ENCODE results near the gene WDR26. TPM values are rescaled to one million over a fixed set of nuclear protein-coding genes. Genes with fewer than 3 reads are reported as not detected.
"Not testable (repeated sequence)": the region's sequence is repeated elsewhere in the genome, so short reads cannot be mapped to it uniquely, and the experiment has no call there.

Gene WDR26
- polyA plus RNA-seq, 10 donors, result 57.6 to 77.5 (median 69.2) TPM

DNA sequence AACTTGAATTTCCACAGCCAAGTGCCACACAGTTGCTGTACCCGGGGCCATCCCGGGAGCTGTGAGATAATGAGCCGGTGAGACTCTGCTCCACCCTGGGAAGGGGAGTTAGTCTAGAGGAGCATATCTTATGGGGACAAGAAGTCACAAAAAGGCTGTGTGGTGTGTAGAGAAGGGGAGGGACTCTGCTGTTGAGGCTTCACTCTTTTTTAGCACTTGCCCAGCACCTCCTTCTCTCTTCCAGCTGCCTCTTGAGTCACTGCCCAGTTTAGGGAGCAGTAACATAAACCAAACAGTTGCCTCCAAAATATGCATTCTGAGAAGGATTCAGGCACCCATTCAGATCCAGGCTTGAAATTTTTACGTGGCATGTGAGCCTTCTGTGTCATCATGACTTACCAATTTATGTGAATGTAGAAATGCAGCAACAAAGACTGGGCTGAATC, 744 bp upstream of the WDR26 start:
- DNase-seq, result peak; percentile 33 to 71 (median 55)

DNA sequence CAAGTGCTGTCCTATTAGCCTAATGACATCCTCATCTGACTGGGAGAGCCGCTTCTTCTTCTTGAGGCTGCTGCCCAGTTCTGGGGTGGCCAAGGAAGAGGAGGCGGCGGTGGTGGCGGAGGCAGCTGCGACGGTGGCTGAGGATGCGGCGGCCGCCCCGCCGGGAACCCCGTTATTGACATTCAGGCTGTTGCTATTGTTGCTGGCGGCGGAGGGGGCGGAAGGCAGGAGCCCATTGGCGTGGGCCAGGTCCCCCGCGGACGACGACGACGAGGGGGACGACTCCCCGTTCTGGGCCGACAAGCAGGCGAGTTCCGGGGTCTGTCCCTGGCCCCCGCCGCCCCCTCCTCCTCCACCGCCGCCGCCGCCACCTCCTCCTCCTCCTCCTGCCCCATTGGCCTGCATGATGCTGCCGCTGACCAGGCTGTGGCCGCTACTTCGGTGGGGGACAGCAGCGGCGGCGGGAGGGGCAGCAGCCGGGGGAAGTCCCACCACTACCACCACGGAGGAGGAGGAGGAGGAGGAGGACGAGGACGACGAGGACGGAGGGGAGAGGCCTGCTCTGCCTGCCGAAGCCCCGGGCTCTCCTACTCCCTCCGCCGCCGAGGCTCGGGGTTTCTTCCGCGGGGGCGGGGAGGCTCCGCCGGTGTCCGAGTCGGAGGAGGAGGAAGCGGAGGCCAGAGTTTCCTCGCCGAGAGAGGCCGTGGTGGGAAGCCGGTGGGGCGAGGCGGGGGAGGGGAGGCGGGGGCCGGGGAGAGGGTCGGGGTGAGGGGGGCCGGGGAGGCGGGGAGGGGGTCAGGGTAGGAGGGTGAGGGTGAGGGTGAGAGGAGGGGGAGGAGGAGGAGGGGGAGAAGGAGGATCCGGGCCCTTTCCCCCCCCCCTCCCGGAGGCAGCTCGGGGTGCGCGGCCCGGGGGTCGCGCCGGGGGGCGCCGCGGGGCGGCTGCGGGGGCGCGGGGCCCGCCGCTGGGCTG, 610 bp downstream of the WDR26 start:
- peak; percentile 8 to 75 (median 29) for DNase-seq

DNA sequence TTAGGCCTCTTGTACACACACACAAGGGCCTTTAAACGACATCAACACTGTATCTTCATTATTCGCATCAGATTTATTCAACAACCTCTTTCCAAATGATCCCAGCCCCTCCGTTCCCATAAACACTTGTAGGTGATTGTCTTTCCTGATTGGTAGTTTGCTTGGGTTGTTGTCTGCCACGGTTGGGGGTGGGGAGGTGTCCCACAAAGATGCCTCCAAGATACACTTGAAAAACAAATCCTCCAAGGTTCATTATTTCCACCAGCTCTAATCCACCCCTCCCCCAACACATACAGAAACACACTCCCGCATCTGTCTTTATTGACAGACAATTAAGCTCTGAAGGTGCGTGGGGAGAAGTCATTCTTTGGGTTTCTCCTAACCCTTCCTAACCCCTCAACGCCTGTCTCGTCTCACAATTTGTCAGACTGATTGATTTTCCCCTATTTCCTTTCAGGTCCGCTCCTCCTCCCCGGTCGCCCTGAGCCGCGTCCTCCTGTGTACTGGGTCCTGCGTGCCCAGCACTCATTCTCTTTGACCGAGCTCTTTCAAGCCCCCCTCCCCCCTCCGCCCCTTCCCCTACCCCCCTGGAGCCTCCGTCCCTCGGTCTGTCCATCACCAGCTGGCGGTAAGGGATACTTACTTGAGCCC, 1.4 kb downstream of the WDR26 start:
- peak; percentile 20 to 50 (median 28) for DNase-seq

DNA sequence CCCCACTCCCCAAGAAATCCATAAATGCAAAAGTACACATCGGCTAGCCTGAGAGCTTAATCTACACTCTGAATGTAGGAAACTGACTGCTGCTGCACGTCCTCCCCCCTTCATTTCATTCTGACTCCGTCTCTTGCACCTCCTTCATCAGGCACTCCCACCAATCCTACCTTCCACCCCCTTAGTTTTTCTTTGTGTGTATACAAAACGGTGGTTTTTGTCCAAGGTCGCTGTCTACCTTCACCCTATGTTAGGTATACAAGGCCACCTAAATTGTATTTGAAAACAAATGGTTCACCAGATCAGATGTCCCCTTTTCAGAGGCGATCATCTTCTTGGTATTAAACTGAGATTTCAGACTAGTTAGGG, 1.9 kb downstream of the WDR26 start:
- peak in 2 of 3 donors; percentile 21 to 44 for DNase-seq

DNA sequence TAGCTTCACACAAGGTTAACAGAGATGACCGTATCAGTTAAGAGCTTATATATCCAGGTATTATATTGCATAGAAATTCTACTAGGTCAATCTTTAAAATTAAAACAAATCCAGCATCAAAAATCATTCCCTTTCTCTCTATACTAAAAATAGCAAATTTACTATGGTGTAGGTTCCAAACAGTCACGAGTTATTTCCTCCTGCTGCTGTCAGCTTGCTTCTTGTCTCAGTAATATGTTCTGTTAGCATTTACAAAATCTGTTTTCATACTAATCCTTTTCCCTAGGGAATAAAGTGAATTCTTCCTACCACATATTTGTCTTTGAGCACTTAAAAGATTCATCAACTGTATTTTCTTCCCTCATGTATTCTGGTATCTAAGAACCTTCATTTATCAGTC, 2.5 kb downstream of the WDR26 start:
- peak in 2 of 3 donors; percentile 50 to 62 for DNase-seq

DNA sequence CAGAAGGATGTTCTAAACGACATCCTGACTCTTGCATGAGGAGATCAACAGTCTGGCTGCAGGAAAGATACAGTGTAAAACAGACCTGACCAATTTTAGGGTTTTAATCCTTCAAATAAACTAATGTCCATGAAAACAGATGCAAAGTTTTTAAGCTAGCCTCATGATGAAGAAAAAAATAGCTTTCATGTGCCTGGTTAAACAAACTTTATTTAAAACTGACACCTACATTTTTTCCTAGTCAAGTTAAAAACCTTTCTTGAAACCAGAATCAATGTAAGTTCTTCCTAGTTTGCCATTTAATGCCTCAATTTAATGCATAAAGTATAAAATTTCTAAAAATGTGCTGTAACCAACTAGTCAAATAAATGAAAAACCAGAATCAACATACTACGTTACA, 2.9 kb downstream of the WDR26 start:
- peak in 1 of 3 donors; percentile 5 for DNase-seq

DNA sequence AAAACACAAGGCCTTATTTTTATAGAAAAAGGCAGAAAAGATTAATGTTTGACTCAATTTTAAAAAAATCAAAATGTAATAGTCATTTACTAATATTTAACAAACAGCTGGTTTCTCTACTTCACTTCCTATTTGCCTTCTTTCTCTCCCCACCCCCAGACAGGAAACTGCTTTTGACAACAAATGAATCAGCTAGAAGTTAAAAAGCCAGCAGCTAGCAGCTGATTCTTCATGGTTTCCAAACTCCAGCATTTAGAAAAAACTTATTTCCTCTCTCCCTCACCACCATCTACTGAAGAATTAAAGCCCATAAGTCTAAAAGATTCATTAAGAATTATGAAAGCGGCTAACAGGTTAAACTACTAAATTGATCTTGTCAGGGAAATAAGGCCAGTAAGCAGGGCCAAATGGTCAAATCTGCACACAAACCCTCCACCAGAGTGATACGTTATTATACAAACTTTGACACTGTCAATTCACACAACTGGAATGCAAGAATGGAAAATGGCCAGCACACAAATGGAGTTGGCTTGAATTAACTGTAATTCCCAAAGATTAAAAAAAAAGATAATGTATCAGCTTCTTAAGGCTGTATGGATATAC, 4.0 kb downstream of the WDR26 start:
- peak; percentile 30 to 50 (median 36) for DNase-seq

DNA sequence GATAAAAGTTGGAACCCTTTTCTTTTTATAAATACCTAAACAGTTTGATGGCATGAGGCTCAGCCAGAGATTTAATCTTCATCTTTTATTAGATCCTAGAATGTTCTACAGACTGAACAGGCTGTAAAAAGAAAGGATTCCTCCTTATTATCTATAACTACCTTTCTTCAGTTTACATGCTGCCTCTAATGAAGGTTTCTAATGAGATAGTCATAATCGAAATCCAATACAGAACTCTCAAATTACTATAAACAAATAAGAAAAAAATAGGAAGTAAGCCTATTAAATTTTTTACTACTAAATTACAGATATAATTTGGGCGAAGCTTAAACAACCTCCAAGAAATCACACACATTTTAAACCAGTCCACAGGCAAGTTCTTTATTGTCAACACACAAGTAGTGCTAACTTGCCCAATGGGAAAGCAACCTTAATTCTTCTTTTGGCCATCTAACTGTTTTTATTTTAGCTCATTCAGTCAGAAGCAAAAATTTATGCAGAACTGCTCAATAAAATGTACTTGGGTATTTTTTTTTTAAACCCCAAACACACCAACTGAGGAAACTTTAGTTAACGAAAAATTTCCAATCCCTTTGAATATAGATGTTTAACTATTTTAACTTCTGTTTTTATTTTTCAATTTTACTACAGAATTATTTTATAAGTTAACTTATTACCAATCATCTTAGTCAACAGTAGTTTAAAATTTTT, 4.8 kb downstream of the WDR26 start:
- no peak for DNase-seq

DNA sequence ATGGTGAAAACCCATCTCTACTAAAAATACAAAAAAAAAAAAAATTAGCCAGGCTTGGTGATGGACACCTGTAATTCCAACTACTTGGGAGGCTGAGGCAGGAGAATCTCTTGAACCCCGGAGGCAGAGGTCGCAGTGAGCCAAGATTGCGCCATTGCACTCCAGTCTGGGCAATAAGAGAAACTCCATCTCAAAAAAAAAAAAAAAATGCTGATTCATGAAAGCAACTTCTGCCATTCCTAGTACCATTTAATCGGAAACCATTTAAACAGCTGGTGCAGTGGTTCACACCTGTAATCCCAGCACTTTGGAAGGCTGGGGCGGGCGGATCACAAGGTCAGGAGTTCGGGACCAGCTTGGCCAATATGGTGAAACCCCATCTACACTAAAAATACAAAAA, 5.9 kb downstream of the WDR26 start:
- DNase-seq, result not testable (repeated sequence)

DNA sequence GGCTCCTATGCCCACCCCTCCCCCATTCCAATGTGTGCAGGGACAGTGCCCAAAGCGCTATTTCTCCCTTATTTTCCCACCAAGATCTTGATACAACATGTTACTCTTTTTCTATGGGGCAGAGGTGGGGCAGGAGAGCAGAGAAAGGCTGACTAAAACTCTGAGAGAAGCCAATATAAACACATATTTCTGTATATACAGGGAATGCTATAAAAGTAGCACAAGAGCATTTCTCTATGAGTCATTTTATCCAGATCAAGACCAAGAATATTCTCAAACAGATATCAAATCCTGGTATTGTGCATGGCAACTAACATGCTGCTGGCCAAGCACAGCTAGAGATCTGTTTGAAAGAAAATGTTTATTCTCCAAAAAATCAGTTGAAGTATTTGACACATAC, 7.3 kb downstream of the WDR26 start:
- DNase-seq, result peak in 1 of 3 donors; percentile 45

DNA sequence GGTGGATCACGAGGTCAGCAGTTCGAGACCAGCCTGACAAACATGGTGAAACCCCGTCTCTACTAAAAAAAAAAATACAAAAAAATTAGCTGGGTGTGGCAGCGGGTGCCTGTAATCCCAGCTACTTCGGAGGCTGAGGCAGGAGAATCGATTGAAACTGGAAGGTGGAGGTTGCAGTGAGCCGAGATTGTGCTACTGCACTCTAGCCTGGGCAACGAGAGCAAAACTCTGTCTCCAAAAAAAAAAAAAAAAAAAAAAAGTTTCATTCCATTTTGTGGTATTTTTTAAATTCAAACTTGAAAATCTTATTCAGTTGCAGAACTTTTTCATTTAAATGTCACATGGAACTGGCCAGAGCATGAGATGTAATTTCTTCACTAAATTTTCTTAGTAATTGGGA, 7.7 kb downstream of the WDR26 start:
- DNase-seq, result not testable (repeated sequence)

DNA sequence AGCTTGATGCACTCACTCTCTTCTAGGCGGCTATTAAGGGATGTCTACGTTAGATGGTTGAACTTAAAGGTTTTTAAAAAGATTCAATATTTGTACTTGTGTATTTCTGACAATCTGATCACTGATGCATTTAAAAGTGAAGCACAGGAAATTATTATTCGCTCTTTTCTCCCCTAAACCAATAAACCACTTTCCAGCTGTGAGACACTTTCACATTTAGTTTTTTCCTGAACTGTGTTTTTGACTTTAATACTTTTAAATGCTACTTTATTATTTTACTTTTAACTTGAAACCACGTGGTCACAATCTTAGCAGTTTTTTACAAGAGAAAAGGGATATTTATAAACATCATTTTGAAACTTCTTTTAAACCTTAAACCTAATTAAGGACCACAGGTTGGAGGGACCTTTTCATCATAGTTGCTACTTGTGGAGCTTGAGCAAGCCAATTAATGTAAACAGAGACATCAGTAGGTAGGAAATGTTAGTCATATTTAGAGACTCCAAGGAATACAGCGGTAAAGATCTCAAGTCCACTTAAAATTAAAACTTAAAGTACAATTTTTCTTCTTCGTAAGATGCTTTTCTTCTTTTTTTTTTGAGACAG, 9.2 kb downstream of the WDR26 start:
- no peak for DNase-seq

DNA sequence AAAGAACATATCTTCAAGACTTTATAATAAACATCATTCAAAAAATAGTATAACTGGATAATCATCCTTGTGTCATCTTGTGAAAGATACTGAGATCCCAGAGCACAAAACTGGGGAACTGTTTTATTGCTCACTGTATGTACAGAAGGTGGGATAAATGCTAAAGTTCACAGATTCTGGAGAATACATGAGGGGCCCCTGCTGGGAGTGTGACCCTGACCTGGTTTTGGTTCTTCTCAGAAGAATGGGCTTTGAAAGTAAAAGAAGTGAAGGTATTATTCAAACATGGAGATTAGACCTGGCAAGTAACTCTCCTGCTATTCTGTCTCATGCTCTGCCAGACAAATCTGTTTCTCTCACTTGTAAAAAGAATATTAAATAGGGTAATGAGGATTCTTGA, 14.5 kb downstream of the WDR26 start:
- no peak for DNase-seq

DNA sequence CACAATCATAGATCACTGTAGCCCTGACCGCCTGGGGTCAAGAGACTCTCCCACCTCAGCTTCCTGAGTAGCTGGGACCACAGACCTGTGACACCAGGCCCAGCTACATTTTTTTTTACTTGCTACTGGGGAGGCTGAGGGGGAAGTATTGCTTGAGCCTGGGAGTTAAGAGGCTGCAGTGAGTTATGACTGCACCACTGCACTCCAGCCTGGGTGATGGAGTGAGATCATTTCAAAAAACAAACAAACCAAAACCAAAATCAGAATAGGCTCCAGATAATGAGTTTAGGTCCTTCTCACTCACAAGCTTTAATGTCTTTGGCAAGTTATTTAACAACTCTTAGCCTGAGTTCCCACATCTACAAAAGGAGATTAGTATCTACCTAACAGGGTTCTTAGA, 22.8 kb downstream of the WDR26 start:
- DNase-seq, result no peak

DNA sequence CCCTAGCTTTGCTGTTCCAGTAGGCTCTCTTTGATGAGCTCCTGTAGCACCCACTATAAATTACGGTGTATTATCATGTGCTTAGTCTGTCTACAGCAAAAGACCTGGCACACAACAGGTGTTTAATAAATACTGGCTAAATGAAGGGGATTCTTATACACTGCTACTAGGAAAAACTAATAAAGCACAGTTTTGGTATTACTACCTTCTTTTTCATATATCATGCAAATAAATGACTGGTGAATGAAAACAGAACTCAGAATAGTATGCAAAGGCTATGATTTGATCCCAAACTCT, 26.4 kb downstream of the WDR26 start:
- no peak for DNase-seq

DNA sequence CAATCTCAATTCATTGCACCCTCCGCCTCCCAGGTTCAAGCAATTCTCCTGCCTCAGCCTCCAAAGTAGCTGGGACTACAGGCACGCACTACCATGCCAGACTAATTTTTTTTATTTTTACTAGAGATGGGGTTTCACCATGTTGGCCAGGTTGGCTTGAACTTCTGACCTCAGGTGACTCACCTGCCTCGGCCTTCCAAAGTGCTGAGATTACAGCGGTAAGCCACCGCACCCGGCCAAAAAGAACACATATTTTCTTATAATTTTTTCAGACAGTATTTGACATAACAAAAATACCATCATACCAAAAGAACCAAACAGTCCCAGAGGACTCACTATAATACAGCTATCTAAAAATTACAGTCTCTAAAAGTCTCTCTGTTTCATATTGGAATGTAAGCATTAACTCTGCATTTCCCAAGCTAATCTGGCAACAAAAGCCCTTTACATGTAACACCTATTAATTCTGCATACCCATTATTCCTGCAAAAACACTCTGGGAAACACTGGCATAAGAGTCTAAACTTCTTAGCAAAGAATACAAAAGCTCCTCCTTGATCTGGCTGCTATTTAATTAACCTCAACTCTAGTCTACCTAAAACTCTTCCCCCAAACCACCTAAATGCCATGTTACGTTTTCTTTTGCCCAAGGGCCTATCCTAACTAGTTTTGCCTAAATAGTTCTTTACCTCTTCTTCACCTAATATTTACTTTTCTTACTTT, 26.9 kb downstream of the WDR26 start:
- no peak for DNase-seq

DNA sequence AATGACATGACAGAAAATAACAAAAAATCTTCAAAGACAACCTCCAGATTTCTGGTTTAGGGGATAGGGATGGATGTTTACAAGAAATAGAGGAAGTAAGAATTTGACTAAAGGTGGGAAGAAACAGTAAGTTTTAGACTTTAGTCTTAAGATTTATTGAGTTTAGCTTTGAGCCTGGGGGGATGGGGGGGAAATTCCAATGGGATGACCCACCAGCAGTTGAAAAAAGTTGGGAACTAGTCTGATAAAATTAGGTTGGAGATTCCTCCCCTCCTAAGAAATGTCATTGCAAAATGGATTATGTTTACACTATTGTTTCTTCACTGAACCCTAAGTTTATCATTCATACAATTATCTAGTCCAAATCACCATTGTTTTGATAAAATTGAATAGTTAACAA, 28.4 kb downstream of the WDR26 start:
- DNase-seq, result no peak

DNA sequence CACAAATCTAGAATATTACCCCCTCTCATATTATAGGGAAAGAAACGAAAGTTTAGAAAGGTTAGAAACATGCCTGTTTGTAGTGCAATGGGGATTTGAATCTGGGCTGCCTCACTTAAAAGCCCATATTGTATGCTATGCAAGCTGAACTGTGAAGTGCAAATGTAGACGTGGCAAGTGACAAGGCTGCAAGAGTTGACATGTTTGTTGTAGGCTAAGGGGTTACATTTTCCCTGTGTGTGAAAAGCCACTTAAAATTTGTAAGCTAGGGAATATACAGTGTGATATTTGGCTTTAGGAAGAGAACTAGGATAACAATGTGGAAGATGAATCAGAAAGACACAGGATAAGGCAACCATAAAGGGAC, 29.0 kb downstream of the WDR26 start:
- no peak for DNase-seq

DNA sequence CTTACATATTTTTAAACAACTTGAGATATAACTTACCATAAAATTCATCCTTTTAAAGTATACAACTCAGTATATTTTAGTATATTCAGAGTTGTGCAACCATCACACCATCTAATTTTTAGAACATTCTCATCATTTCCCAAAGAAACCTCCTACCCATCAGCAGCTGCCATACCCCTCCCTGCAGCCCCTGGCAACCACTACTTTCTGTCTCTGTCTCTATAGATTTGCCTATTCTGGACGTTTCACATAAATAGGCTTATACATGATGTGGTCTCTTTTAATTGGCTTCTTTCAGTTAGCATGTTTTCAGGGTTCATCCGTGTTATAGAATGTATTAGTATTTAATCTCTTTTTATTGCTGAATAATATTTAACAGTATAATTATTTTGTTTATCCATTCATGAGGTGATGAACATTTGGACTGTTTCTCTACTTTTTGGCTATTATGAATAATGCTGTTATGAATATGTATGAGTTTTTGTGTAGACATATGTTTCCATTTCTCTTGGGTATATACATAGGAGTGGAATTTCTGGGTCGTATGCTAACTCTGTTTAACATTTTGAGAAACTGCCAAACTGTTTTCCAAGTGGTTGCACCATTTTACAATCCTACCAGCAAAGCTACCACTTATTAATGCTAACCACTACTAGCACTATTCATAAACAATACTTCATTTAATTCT, 29.5 kb downstream of the WDR26 start:
- no peak for DNase-seq

DNA sequence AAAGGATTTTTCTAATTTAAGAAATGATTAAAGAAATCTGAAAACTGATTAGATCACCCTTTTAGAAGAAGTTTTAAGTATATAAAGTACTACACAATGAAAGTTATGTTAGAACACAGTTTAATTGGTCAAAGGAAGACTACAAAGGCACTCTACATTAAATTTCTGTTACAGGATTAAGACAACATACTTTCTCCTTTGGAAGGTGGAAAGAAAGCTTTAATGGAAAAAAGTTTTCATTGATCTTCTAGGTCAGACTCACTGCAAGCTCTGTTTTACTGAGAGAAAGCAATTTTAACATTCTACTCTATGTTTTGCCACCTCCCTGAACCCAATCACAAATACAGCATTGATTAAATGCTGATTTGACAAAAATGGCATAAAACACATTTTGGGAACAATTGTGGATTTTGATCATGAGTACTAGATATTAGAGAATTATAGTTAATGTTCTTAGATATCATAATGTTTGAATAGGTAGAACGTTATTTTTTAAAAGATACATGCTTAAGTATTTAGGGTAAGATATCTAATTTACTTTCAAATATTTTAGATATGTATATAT, 32.0 kb downstream of the WDR26 start:
- no peak for DNase-seq

Measured in muscle of back (tissue), 11 donors.